Fibroblast of lung (primary cell): ENCODE results near the gene RNF175.

Experiments used
- EZH2 ChIP-seq: IDR thresholded peaks from 2 replicates; pipeline ENCODE4 v1.5.1; 2012; ENCODE audit warnings: low read length, control low read depth, mild to moderate bottlenecking; ENCODE audit errors: missing control alignments
- TF ChIP-seq, protein P1 (sequence below), 2 donors: IDR thresholded peaks in 1 of 2; conservative IDR thresholded peaks in 1 of 2; 1 replicate in 1 of 2; 2 replicates in 1 of 2; pipeline ENCODE4 v1.5.1; 2011 to 2012; ENCODE audit warnings: low read length in 2 of 2, control low read depth in 1 of 2, inconsistent platforms in 1 of 2, low read depth in 1 of 2, mild to moderate bottlenecking in 1 of 2

- TF ChIP-seq, protein P1, sequence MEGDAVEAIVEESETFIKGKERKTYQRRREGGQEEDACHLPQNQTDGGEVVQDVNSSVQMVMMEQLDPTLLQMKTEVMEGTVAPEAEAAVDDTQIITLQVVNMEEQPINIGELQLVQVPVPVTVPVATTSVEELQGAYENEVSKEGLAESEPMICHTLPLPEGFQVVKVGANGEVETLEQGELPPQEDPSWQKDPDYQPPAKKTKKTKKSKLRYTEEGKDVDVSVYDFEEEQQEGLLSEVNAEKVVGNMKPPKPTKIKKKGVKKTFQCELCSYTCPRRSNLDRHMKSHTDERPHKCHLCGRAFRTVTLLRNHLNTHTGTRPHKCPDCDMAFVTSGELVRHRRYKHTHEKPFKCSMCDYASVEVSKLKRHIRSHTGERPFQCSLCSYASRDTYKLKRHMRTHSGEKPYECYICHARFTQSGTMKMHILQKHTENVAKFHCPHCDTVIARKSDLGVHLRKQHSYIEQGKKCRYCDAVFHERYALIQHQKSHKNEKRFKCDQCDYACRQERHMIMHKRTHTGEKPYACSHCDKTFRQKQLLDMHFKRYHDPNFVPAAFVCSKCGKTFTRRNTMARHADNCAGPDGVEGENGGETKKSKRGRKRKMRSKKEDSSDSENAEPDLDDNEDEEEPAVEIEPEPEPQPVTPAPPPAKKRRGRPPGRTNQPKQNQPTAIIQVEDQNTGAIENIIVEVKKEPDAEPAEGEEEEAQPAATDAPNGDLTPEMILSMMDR (conservative IDR thresholded peaks at IDR 0.05 in 1 of 2, IDR thresholded peaks at IDR 0.05 in 1 of 2; ENCODE audit: low read depth in 1 of 2, low read length in 2 of 2): no peak
- TF ChIP-seq EZH2: no peak
These were observed 18.3 kb downstream of the RNF175 start for GRCh38 chr4:153741541-153741940.
